CD4-positive, alpha-beta T cell (primary cell): Measurements from ENCODE around the gene TPH2. TPM values are rescaled to one million over a fixed set of nuclear protein-coding genes. Genes with fewer than 3 reads are reported as not detected.

ENCODE experiments used
- ATAC-seq: fragments of 200-7000 bp; cut with Tn5 transposase; one replicate; pipeline ENCODE4 v1.10.0; 2022; ENCODE audit warnings: mild to moderate bottlenecking; ENCODE audit not compliant: poor library complexity
- CTCF ChIA-PET: fragments of 350-600 bp; sonication (Branson Sonifier 250); formaldehyde crosslinking; loops from one replicate; lab custom pipeline; 2021; ENCODE audit warnings: antibody characterized with exemption, inconsistent platforms; lab: Charles Lee
- POLR2A ChIA-PET: fragments of 350-600 bp; sonication (Branson Sonifier 250); formaldehyde crosslinking; loops from one replicate; lab custom pipeline; 2021; ENCODE audit warnings: antibody characterized with exemption, inconsistent platforms; lab: Charles Lee
- DNase-seq, 14 experiments: peaks; one replicate each; pipeline ENCODE4 v3.0.0-alpha.2; 2013 to 2020; ENCODE audit warnings: mixed read lengths in 2 of 14
- H3K27ac ChIP-seq, 2 donors: one replicate each; pipeline versions ENCODE4 v1.5.1 to v1.7.0; 2013; ENCODE audit warnings: low read length in 2 of 2, low read depth in 1 of 2, mild to moderate bottlenecking in 1 of 2
- H3K27me3 ChIP-seq, 2 experiments: 1 replicate in 1 of 2; 2 replicates in 1 of 2; pipeline versions ENCODE4 v1.6.1 to v1.7.0; 2013; ENCODE audit warnings: low read length in 2 of 2, control low read depth in 1 of 2, mild to moderate bottlenecking in 1 of 2, moderate library complexity in 1 of 2; ENCODE audit not compliant: insufficient read depth in 2 of 2, control insufficient read depth in 1 of 2
- H3K36me3 ChIP-seq: one replicate; pipeline ENCODE4 v1.6.1; 2013; ENCODE audit warnings: low read length, control low read depth; ENCODE audit not compliant: insufficient read depth
- H3K4me1 ChIP-seq: one replicate; pipeline ENCODE4 v1.6.1; 2013; ENCODE audit warnings: low read length, control low read depth; ENCODE audit not compliant: insufficient read depth
- H3K4me3 ChIP-seq: one replicate; pipeline ENCODE4 v1.5.1; 2013; ENCODE audit warnings: mild to moderate bottlenecking, low read length, moderate library complexity
- H3K9me3 ChIP-seq, 2 experiments: 1 replicate in 1 of 2; 2 replicates in 1 of 2; pipeline versions ENCODE4 v1.6.1 to v1.7.0; 2013; ENCODE audit warnings: low read length in 2 of 2, mild to moderate bottlenecking in 2 of 2, control low read depth in 1 of 2, moderate library complexity in 1 of 2; ENCODE audit not compliant: control insufficient read depth in 1 of 2, insufficient read depth in 1 of 2
- H3K27ac Mint-ChIP-seq: one replicate; pipeline ENCODE4 v1.8.0; 2020; ENCODE audit warnings: mixed read lengths
- H3K27me3 Mint-ChIP-seq: one replicate; pipeline ENCODE4 v1.8.0; 2021; ENCODE audit warnings: mixed read lengths
- H3K36me3 Mint-ChIP-seq: one replicate; pipeline ENCODE4 v1.8.0; 2021; ENCODE audit warnings: low read depth, mixed read lengths
- H3K4me1 Mint-ChIP-seq: one replicate; pipeline ENCODE4 v1.8.0; 2021; ENCODE audit warnings: low read depth, mixed read lengths
- H3K4me3 Mint-ChIP-seq: one replicate; pipeline ENCODE4 v1.8.0; 2020; ENCODE audit warnings: mild to moderate bottlenecking, mixed read lengths
- H3K9me3 Mint-ChIP-seq: one replicate; pipeline ENCODE4 v1.8.0; 2020; ENCODE audit warnings: mixed read lengths
- intact Hi-C, 2 experiments: fragments of 100-400 bp; cut with DNase I in 1 of 2; cut with micrococcal nuclease in 1 of 2; formaldehyde crosslinking; loops; one replicate each; pipeline versions ENCODE4 v1.15.1 to v1.9.0; 2023 to 2025; cut with DNase I, micrococcal nuclease
- total RNA-seq, 174 experiments: library from RNA in 2 of 174; stranded (reverse) in 2 of 174; gene quantifications; one replicate each; pipeline ENCODE4 v1.2.3 and lab custom pipeline; 2021 to 2026
- TF ChIP-seq, protein P1 (sequence below): fragments of 200-600 bp; IDR thresholded peaks from one replicate; pipeline ENCODE4 v1.8.0; 2022; ENCODE audit warnings: antibody characterized with exemption, mild to moderate bottlenecking

Gene TPH2
- total RNA-seq, 2 experiments from 2014 or later, result not detected

DNA sequence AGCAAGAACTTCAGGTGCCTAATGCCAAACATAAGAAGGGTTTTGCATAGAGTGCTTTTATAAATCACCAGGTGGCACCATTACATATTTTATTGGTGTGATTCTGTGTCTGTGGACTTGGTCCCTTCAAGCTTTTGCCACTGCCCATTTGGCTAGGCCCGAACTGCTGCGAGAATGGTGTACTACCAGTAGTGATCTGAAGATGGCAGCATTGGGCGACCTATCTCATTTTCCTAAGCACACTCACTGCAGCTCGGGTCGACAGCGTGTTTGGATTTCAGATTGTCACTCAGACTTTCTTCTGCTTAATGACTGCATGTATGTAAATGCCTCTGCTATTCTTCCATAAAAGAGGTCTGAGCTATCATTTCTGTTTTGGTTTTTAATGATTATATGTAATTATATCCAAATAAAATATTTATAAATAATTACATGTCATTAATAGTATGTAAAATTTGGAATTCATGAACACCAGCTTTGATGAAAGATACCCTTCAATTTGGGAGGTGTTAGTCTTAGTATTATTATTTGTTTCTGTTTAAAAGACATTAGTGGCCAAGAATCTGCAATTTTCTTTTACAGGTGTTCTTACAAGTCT is 78.5 kb downstream of the TPH2 start:
- Mint-ChIP-seq H3K4me1 (no peaks in the 10 kb centered on the region), H3K27ac (no peak overlapping the region), H3K9me3 (no peaks in the 10 kb centered on the region), H3K27me3 (peaks cover 19% of the 10 kb centered on the region), H3K36me3 (no peaks in the 10 kb centered on the region), H3K4me3 (no peak overlapping the region)
- TF ChIP-seq, protein P1, sequence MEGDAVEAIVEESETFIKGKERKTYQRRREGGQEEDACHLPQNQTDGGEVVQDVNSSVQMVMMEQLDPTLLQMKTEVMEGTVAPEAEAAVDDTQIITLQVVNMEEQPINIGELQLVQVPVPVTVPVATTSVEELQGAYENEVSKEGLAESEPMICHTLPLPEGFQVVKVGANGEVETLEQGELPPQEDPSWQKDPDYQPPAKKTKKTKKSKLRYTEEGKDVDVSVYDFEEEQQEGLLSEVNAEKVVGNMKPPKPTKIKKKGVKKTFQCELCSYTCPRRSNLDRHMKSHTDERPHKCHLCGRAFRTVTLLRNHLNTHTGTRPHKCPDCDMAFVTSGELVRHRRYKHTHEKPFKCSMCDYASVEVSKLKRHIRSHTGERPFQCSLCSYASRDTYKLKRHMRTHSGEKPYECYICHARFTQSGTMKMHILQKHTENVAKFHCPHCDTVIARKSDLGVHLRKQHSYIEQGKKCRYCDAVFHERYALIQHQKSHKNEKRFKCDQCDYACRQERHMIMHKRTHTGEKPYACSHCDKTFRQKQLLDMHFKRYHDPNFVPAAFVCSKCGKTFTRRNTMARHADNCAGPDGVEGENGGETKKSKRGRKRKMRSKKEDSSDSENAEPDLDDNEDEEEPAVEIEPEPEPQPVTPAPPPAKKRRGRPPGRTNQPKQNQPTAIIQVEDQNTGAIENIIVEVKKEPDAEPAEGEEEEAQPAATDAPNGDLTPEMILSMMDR, result peak; percentile 70
- DNase-seq (peak; percentile 22 to 74 (median 38)), ATAC-seq (peak; percentile 71)
- H3K4me1 ChIP-seq, result no peaks in the 10 kb centered on the region
- H3K27ac ChIP-seq, result no peak overlapping the region
- H3K27me3 ChIP-seq, result no peaks in the 10 kb centered on the region
- POLR2A ChIA-PET, result no interaction called here
- no peaks in the 10 kb centered on the region for H3K9me3 ChIP-seq
- no peak overlapping the region for H3K4me3 ChIP-seq
- intact Hi-C loops, result no loop called here
- CTCF ChIA-PET, result interaction anchor here (1.1 to 1.6 kb wide), 2 partner anchors 8 to 23 kb away, joined by 3 read pairs; no protein-coding TSS in a partner anchor
- H3K36me3 ChIP-seq, result no peaks in the 10 kb centered on the region

DNA sequence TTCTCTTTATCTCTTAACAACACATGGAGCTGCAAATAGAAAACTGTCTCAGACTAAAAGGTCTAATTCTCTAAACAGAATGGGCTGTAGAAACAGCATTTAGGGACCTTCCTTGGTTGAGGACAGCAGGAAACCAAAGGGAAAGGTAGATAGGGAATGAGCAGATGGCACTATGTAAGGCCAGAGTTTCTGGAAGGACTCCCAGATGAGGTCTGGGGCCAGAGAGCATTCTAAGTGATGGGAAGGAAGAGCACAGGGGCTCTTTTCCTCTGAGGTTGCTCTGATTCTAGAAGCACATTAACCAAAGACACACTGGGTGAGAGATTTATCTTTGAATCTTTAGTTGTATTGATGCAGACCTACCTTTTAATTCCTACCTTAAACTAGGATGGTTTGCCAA is 79.4 kb downstream of the TPH2 start:
- no peaks in the 10 kb centered on the region for H3K4me1 Mint-ChIP-seq
- no peak overlapping the region for H3K4me3 ChIP-seq
- no peaks in the 10 kb centered on the region for H3K27me3 ChIP-seq
- ATAC-seq (no peak), DNase-seq (no peak)
- H3K27ac Mint-ChIP-seq, result no peak overlapping the region
- H3K36me3 ChIP-seq, result no peaks in the 10 kb centered on the region
- no peak overlapping the region for H3K4me3 Mint-ChIP-seq
- H3K27ac ChIP-seq, result no peak overlapping the region
- CTCF ChIA-PET, result interaction anchor here (1.6 kb wide), 1 partner anchor 8 kb away, joined by 3 read pairs; no protein-coding TSS in a partner anchor
- H3K36me3 Mint-ChIP-seq, result no peaks in the 10 kb centered on the region
- no peaks in the 10 kb centered on the region for H3K4me1 ChIP-seq
- TF ChIP-seq, protein P1, result no peak
- intact Hi-C loops, result no loop called here
- peaks cover 19% of the 10 kb centered on the region for H3K27me3 Mint-ChIP-seq
- no peaks in the 10 kb centered on the region for H3K9me3 ChIP-seq
- no peaks in the 10 kb centered on the region for H3K9me3 Mint-ChIP-seq
- POLR2A ChIA-PET, result interaction anchor here (0.6 kb wide), 1 partner anchor 8 kb away, joined by 3 read pairs; no protein-coding TSS in a partner anchor

DNA sequence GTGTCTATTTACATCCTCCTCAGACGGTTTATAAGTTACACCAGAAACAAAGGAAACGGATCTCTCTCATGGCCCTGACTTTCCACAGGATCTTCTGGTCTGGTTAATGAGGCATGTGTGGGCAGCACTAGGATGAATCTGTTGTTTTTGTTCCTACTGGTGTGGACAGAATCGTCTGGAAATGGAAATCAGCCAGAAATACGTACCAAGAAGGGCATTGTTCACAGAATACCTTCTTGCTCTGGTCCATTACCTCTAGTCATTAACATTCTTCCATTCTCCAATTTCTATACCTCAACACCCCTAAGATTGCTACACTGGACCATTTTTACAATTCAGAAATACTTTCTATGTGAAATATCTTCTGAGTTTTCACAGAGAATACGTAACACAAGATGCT is 86.0 kb downstream of the TPH2 start:
- Histone ChIP-seq H3K36me3 (no peaks in the 10 kb centered on the region), H3K4me1 (no peaks in the 10 kb centered on the region), H3K9me3 (no peaks in the 10 kb centered on the region), H3K27ac (no peak overlapping the region), H3K4me3 (no peak overlapping the region), H3K27me3 (no peaks in the 10 kb centered on the region)
- intact Hi-C loops, result no loop called here
- H3K27ac Mint-ChIP-seq, result no peak overlapping the region
- no peaks in the 10 kb centered on the region for H3K36me3 Mint-ChIP-seq
- peaks cover 24% of the 10 kb centered on the region for H3K27me3 Mint-ChIP-seq
- ChIA-PET POLR2A (no interaction called here), CTCF (no interaction called here)
- TF ChIP-seq, protein P1, result no peak
- DNase-seq (no peak), ATAC-seq (no peak)
- H3K9me3 Mint-ChIP-seq, result no peaks in the 10 kb centered on the region
- no peaks in the 10 kb centered on the region for H3K4me1 Mint-ChIP-seq
- H3K4me3 Mint-ChIP-seq, result no peak overlapping the region
